Erythroblast (primary cell): ENCODE results near the gene LYSMD2.

ENCODE experiments used
- DNase-seq, 2 experiments: peaks; one replicate each; lab custom pipeline; 2025; lab: John Stamatoyannopoulos, UW
- GATA1 ChIP-seq: IDR thresholded peaks from 2 replicates; pipeline ENCODE4 v1.6.1; 2011; ENCODE audit warnings: low read depth, mild to moderate bottlenecking, control low read depth, low read length, moderate library complexity
- POLR2A ChIP-seq: IDR thresholded peaks from 2 replicates; pipeline ENCODE4 v1.6.1; 2011; ENCODE audit warnings: mild to moderate bottlenecking, low read length

Gene LYSMD2

DNA sequence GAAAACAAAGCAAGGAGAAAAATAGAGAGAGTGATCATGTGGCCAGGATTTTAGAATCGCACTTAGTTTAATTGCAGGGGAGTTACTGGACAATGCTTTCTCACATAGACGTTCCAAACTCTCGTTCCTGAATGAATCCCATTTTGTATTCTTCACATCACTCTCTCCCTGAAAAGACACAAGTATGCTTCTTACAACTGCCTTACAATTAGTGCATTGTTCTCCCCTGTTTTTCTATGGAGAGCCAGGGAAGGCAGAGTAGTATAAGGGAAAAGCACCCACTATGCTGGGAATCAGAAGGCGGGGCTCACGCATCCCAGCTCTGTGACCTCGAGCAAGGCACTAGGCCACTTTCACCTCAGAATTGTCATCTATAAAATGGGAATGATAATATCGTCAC is 28.3 kb upstream of the LYSMD2 start:
- no peak for TF ChIP-seq POLR2A
- no peak for TF ChIP-seq GATA1
- DNase-seq: no peak

DNA sequence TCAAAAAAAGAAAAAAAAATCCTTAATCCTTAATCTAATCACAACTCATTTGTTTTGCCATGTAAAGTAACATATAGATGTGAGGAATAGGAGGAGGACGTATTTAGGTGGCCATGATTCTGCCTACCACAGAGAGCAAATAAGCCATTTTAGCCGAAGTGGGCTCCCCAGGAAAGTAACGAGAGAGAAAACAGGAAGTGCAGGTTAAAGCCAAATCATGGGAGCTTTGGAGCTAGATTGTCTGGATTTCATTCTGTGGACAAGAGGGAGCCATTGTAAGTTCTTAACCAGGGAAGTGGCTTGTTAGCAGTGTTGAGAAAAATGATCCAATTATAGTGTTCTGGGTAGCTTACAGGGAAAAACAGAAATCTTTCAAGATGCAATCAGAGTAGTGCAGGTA is 23.4 kb upstream of the LYSMD2 start:
- DNase-seq: no peak
- TF ChIP-seq POLR2A (no peak), GATA1 (no peak)

DNA sequence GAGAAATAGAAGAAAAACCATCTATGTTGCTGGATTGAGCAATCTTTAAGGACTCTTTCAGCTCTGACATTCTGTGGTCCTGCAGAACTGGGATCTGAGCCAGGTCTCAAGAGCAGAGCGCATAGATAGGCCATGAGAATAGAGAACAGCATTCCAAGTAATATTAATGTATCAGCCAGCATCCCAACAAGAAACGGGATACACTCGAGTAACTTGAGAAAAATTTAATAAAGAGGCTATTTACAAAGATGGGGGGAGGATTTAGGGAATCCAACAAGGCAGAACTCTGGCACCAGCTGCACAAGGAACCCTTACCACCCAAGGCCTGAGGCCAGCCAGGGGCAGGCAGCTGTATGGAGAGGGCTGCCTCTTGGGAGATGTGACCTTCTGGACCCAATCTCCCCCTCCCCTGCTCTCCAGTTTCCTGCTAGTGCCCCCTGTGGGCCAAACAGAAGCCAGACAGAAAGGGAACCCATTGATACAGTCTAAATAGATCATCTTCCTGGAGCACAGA is 22.2 kb upstream of the LYSMD2 start:
- DNase-seq: peak in 1 of 2 experiments; percentile 7
- TF ChIP-seq GATA1 (no peak), POLR2A (no peak)

DNA sequence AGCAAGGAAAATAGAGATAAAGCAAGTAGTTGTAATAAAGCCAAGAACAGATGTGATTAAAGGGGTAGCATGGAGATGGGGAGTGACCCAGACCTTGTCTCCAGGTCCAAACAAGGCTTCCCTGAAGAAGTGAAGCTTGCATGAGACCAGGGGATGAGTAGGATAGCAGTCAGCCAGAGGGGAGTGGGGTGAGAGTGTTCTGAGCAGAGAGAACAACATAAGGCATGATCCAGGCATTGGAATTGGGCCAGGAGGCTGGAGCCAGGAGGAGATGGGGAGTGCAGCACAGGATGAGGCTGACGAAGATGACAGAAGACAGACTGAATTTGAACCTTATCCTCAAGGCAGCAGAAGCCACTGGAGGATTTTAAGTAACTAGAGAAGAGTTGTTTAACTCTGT is 21.2 kb upstream of the LYSMD2 start:
- no peak for DNase-seq
- no peak for TF ChIP-seq GATA1
- no peak for TF ChIP-seq POLR2A

DNA sequence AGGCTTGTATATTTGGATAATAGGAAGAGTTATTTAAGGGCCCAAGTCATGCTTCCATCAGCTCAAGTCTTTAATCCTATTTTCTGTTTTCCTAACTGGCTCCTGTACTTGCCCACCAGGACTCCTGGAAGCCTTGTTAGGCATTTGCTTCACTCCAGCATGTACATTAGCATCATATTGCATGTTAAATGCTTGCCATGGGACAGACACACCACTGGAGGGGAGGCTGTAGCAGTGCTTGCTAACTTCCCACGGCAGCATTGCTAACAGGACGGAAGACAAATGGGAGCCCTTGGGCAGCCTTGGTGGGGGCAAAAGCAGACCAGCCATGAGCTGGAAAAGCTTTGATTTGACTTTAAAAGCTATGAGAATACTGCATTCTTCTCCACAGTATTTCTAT is 20.0 kb upstream of the LYSMD2 start:
- TF ChIP-seq GATA1 (no peak), POLR2A (no peak)
- no peak for DNase-seq

DNA sequence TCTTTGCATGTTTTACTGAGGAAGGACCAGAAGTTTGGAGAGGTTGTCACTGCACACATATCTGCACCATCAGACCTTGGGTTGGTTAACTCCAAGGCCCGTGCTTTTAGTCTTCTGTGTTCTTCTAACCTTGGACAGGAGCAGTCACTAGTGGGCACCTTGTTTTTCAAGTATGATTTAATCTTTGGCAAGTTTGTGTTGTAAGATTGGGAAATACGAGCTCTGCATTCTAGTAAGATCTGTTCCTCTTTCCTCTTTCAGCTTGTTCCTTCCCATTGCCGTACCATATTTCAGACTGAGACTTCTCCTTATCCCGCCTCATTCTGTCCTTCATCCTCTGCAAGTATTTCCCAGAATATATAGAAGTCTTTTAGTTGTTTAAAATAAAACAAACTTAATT is 19.0 kb upstream of the LYSMD2 start:
- no peak for TF ChIP-seq POLR2A
- TF ChIP-seq GATA1: no peak
- DNase-seq: no peak

DNA sequence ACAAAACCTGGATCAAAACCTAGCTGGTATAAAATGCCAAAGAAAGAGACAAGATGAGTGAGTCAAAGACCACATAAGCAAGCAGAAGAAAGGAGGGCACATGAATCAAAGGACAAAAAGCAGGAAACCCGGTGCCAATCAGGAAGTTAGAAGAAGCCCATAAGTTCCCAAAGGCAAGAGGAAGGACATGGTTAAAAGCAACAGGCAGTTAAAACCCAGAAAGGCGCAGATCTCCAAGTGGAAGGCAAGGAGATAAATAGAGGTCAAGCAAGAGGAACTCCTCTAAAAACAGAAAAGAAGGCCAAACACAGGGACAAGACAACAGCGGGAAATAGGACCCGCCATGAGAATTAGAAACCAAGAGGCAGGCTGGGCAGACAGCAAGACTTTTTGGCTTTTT is 18.3 kb upstream of the LYSMD2 start:
- TF ChIP-seq POLR2A (no peak), GATA1 (no peak)
- DNase-seq: no peak

DNA sequence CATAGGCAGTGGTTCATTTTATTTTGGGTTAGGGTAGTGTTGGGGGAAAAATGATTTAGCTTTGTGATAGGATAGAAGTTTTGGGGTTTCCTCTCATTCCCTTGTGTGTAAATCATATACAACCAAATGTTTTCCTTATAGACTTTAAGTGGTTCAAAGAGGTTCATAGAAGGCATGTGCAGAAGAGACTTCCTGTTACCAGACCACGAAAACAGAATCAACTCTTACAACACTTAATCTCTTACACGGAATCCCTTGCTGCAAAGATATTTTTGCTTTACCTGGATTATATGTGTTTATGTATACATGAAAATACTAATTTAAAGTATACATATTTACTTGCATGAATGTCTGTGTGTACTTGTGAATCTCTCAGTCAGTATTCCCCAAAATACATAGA is 16.8 kb upstream of the LYSMD2 start:
- DNase-seq: no peak
- TF ChIP-seq GATA1 (no peak), POLR2A (no peak)

DNA sequence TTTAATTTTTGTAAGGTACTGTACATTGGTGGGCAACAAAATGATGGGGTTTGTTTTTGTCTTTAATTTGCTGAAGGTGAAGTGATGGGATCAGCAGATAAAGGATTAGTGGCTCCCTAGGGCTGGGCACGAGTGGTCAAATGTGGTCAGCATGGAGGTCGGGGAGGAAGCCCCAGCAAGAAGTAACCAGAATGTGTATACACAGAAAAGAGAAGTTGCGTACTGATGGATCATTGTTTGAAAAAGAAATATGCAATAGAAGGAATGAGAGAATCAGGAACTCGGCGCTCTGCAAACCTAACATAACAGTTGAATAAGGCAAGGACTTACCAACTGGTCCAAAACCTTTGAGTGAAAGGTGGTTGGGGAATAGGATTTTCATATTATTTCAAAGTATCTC is 15.4 kb upstream of the LYSMD2 start:
- no peak for DNase-seq
- TF ChIP-seq GATA1 (no peak), POLR2A (no peak)

DNA sequence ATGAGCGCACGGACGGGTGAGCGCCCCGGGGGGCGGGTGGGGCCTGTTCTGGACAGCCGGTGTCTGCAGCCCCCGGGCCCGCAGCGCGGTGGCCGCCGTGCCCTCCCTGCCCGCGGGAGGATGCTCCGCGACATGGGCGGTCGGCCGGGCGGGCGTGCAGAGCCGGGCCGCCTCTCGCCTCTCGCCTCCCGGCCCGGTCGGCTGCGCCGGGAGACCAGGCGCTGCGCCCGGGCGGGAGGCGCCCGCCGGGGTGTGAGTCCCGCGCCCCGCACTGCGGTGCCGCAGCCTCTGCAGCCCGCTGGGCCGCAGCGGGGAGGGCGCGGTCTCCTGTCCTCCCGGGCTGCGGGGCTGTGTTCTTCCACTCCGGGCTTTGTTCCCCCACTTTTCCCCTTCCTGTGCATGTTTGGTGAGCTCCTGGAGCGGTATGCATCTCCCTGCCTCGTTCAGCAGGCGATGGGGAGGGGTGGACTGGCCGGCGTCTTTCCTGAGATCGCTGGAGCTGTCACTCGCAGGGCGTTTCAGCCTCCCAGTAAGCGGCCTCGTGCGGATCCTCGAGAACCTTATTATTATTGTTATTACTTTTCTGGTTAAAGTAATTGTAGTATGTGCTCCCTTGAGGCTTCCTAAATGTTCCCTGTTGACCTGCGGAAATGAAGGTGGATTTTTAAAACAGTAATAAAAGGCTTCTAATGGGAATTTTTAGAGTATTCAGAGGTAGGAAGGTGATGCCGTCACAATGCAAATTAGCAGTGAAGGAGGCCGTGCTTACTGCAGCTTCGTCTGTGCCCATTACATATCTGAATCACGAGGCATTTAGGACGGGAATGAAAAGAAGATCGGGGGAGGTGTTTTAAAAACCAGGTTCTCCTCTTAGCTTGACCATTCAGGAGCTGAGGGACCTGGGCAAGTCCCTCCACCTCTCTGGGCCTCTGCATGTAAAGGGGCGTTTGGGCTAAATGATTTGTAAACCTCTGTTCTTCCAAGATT is 14.5 kb upstream of the LYSMD2 start:
- DNase-seq: peak; percentile 47 to 61
- TF ChIP-seq POLR2A (no peak), GATA1 (no peak)

DNA sequence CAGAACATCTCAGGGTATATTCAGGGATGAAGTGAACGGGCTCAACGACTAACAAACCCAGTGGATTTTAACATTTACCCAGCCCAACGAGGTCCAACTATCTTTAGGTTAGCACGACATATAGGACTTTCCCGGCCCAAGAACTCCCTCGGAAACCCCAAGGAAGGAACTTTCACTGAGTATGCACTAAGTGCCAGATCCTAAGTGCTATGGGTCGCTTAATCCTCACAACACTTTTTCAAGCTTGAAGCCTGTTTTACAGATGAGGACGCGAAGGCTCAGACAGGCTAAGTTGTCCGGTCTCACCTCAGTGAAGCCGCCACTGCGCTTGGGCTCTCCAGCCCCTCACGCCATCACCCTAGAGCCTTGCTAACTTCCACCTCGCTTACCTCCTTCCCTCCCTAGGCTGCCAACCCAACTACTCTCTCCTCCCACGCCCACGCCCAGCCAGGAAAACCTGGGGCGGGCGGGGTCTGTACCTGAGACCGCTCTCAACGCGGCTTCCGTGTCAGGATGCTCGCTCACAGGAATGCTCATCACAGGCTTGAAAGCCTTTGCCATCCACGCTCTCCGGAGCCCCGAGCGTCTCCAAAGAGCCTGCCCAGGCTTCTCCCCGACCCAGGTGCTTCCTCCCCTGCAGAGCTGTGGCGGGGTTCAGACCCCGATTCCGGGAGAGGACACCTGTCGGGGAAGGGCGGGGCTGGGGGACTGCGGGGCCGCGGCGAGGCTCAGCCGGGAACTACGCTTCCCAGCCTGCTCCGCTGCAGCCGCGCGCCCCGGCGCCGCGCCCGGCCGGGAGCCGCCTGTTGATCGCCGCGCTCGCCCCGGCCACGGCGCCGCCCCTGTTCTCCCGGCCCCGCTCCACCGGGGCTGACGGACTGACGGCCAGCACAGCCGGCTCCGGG is 13.6 kb upstream of the LYSMD2 start, which contains the start of gene TMOD2:
TMOD2 (plus strand) TSS at position 806 of the 905 bp plus-strand sequence. CDS start 14,845 bp downstream, outside the sequence.
- no peak for TF ChIP-seq POLR2A
- no peak for TF ChIP-seq GATA1
- peak; percentile 40 to 54 for DNase-seq

DNA sequence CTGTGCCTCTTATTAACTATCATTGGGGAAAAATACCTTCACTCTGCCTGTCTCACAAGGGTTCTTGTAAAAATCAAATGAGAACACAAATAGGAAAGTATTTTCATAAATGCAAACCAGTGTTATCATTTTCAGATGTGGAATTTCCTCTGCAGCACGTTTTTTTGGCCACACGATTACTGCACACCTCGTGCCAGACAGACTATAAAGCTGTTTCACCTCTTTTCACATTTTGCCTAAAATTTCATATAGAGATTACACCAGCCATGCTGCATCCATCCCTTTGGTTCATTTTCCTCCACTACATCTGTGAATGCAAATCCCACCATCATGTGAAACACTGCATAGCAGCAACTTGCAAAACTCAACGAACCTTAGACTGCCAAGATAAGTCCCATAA is 12.7 kb upstream of the LYSMD2 start:
- no peak for TF ChIP-seq GATA1
- no peak for DNase-seq

DNA sequence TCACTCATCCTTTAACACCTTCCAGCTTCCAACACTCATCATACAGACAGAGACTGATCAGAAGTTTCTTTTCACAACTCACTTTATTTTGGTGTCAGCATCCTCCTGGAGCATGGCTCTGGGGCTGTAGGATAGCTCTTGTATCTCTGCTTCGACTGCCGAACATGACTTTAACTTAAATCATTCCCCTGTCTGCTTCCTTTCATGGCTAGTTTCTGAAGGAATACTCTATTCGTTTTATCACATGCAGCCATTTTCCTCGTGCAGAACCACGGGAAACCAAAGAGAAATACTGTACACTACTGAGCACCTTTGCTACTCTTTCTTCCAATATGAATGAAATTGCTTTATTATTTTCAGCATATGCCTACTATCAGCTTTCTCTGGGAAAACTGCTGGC is 11.9 kb upstream of the LYSMD2 start:
- TF ChIP-seq GATA1 (no peak), POLR2A (no peak)
- DNase-seq: no peak

DNA sequence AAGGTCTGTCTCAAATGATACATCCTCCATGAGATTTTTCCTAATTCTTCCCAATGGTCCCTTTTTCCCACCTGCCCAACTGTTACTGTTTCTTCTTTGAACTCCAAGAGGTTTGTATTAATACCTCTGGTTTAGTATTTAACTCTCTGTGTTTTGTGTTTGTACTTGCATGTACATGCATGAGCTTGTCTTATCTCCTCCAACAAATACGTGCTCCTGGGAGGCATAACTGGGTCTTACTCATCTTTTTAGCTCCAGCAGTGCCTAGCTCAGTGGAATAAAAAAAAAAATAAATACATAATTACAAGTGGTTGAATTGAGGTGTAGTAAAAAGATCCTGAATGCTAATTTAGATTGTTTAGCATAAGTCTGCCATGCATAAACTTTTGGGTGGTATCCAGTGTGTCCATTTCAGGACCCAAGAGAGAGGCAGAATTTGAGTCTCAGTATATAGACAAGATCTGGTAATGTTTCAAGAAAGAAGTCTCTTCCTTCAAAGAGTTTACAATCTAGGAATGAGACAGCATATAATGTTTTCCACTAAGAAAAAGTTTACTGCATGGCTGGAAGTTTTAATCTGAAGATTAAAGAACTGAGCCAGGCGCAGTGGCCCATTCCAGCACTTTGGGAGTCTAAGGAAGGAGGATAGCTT is 1.7 kb upstream of the LYSMD2 start:
- DNase-seq: peak; percentile 24 to 42
- TF ChIP-seq POLR2A (no peak), GATA1 (no peak)
